Mesendoderm (in vitro differentiated cells): ENCODE data around the gene ATG9B.

ENCODE experiments used
- DNase-seq: peaks from one replicate; pipeline ENCODE4 v3.0.0; 2013
- H2AK5ac ChIP-seq: 2 replicates; pipeline ENCODE4 v1.6.1; 2013; ENCODE audit warnings: low read length, inconsistent platforms
- H2BK120ac ChIP-seq: 2 replicates; pipeline ENCODE4 v1.6.1; 2013; ENCODE audit warnings: low read depth, mild to moderate bottlenecking, low read length, moderate library complexity, mixed read lengths
- H2BK15ac ChIP-seq: replicated peaks from 2 replicates; pipeline ENCODE4 v1.6.1; 2013; ENCODE audit warnings: low read depth, mild to moderate bottlenecking, moderate library complexity
- H2BK5ac ChIP-seq: 2 replicates; pipeline ENCODE4 v1.6.1; 2013; ENCODE audit warnings: low read length, inconsistent platforms
- H3K18ac ChIP-seq: 2 replicates; pipeline ENCODE4 v1.6.1; 2013; ENCODE audit warnings: mild to moderate bottlenecking, low read length, mixed read lengths
- H3K23ac ChIP-seq: one replicate; pipeline ENCODE4 v1.6.1; 2013; ENCODE audit warnings: low read length
- H3K27ac ChIP-seq: 2 replicates; pipeline ENCODE4 v1.5.1; 2013; ENCODE audit warnings: low read depth, mild to moderate bottlenecking, inconsistent platforms, low read length, moderate library complexity
- H3K27me3 ChIP-seq: 2 replicates; pipeline ENCODE4 v1.6.1; 2013; ENCODE audit warnings: low read length, control low read depth, mild to moderate bottlenecking, inconsistent platforms; ENCODE audit not compliant: insufficient read depth, poor library complexity
- H3K36me3 ChIP-seq: 2 replicates; pipeline ENCODE4 v1.6.1; 2013; ENCODE audit warnings: low read length, inconsistent platforms; ENCODE audit not compliant: control insufficient read depth, insufficient read depth
- H3K4ac ChIP-seq: one replicate; pipeline ENCODE4 v1.6.1; 2013; ENCODE audit warnings: low read depth, mild to moderate bottlenecking, low read length, moderate library complexity
- H3K4me1 ChIP-seq: 2 replicates; pipeline ENCODE4 v1.6.1; 2013; ENCODE audit warnings: low read depth, low read length, inconsistent platforms; ENCODE audit not compliant: control insufficient read depth
- H3K4me2 ChIP-seq: 2 replicates; pipeline ENCODE4 v1.6.1; 2013; ENCODE audit warnings: low read length
- H3K4me3 ChIP-seq: 2 replicates; pipeline ENCODE4 v1.5.1; 2013; ENCODE audit warnings: mild to moderate bottlenecking, low read length
- H3K56ac ChIP-seq: one replicate; pipeline ENCODE4 v1.6.1; 2013; ENCODE audit warnings: low read length
- H3K79me1 ChIP-seq: 2 replicates; pipeline ENCODE4 v1.6.1; 2013; ENCODE audit warnings: low read length, inconsistent platforms
- H3K79me2 ChIP-seq: 2 replicates; pipeline ENCODE4 v1.6.1; 2013; ENCODE audit warnings: mild to moderate bottlenecking, low read length; ENCODE audit not compliant: control insufficient read depth, insufficient read depth
- H3K9ac ChIP-seq: 2 replicates; pipeline ENCODE4 v1.6.1; 2013; ENCODE audit warnings: low read length, inconsistent platforms
- H4K5ac ChIP-seq: one replicate; pipeline ENCODE4 v1.6.1; 2013; ENCODE audit warnings: low read length
- H4K8ac ChIP-seq: one replicate; pipeline ENCODE4 v1.6.1; 2013; ENCODE audit warnings: low read depth, mild to moderate bottlenecking, control low read depth, low read length, moderate library complexity
- WGBS: extraction: QIAGEN DNeasy Blood & Tissue Kit; methylation state at CpG from one replicate; pipeline ENCODE4 v1.1.7; 2013; ENCODE audit warnings: low lambda C conversion rate, missing lambda C conversion rate; ENCODE audit not compliant: insufficient coverage; ENCODE audit errors: extremely low coverage; 5-methylcytosine and 5-hydroxymethylcytosine counted together

The ATG9B gene

GRCh38 chr7:151068069-151068773 is 43.9 kb upstream of the ATG9B start:
- no peak overlapping the region for H2BK5ac ChIP-seq
- H3K4ac ChIP-seq = no peak overlapping the region
- no peak overlapping the region for H3K4me3 ChIP-seq
- H3K27me3 ChIP-seq = no peaks in the 10 kb centered on the region
- H2BK120ac ChIP-seq = no peak overlapping the region
- H2BK15ac ChIP-seq = no peak overlapping the region
- H3K18ac ChIP-seq = no peak overlapping the region
- H3K36me3 ChIP-seq = peaks cover 5% of the 10 kb centered on the region
- H3K4me1 ChIP-seq = peaks cover 2% of the 10 kb centered on the region
- no peak overlapping the region for H3K56ac ChIP-seq
- no peak overlapping the region for H3K23ac ChIP-seq
- no peaks in the 10 kb centered on the region for H3K79me2 ChIP-seq
- H3K27ac ChIP-seq = peak overlapping the region; percentile 56
- no peak overlapping the region for H2AK5ac ChIP-seq
- no peaks in the 10 kb centered on the region for H3K79me1 ChIP-seq
- no peak overlapping the region for H3K9ac ChIP-seq
- H4K8ac ChIP-seq = no peak overlapping the region
- H3K4me2 ChIP-seq = no peak overlapping the region
- WGBS = no CpG with 5 or more reads among the region's 12 CpGs
- DNase-seq = peak; percentile 92
- no peak overlapping the region for H4K5ac ChIP-seq

GRCh38 chr7:151066273-151066974 is 42.1 kb upstream of the ATG9B start:
- H2AK5ac ChIP-seq = no peak overlapping the region
- no peak overlapping the region for H3K4me3 ChIP-seq
- H2BK15ac ChIP-seq = no peak overlapping the region
- H4K8ac ChIP-seq = no peak overlapping the region
- H3K4me1 ChIP-seq = peaks cover 6% of the 10 kb centered on the region
- H3K36me3 ChIP-seq = peaks cover 5% of the 10 kb centered on the region
- no peak overlapping the region for H3K9ac ChIP-seq
- no peak overlapping the region for H2BK5ac ChIP-seq
- no peak overlapping the region for H3K23ac ChIP-seq
- H3K79me2 ChIP-seq = no peaks in the 10 kb centered on the region
- no peak overlapping the region for H3K27ac ChIP-seq
- H3K4me2 ChIP-seq = no peak overlapping the region
- WGBS = no CpG with 5 or more reads among the region's 39 CpGs
- H4K5ac ChIP-seq = no peak overlapping the region
- H3K18ac ChIP-seq = no peak overlapping the region
- DNase-seq = no peak
- H3K27me3 ChIP-seq = no peaks in the 10 kb centered on the region
- H3K56ac ChIP-seq = no peak overlapping the region
- no peaks in the 10 kb centered on the region for H3K79me1 ChIP-seq
- H2BK120ac ChIP-seq = no peak overlapping the region
- no peak overlapping the region for H3K4ac ChIP-seq

GRCh38 chr7:151065516-151065915 is 41.2 kb upstream of the ATG9B start:
- Histone ChIP-seq H2AK5ac (no peak overlapping the region), H3K4me2 (no peak overlapping the region), H3K4ac (no peak overlapping the region), H3K56ac (no peak overlapping the region), H3K9ac (no peak overlapping the region), H3K18ac (no peak overlapping the region), H3K79me1 (peaks cover 2% of the 10 kb centered on the region), H3K36me3 (peaks cover 3% of the 10 kb centered on the region), H3K4me3 (no peak overlapping the region), H3K27ac (no peak overlapping the region), H2BK120ac (no peak overlapping the region), H2BK5ac (no peak overlapping the region), H4K8ac (no peak overlapping the region), H3K4me1 (peaks cover 11% of the 10 kb centered on the region), H4K5ac (no peak overlapping the region), H3K79me2 (no peaks in the 10 kb centered on the region), H2BK15ac (no peak overlapping the region), H3K27me3 (no peaks in the 10 kb centered on the region), H3K23ac (no peak overlapping the region)
- DNase-seq = no peak
- no CpG with 5 or more reads among the region's 14 CpGs for whole genome bisulfite sequencing

GRCh38 chr7:151064993-151065392 is 40.7 kb upstream of the ATG9B start:
- DNase-seq = no peak
- H3K27ac ChIP-seq = no peak overlapping the region
- no peak overlapping the region for H2BK120ac ChIP-seq
- H3K4me1 ChIP-seq = peaks cover 11% of the 10 kb centered on the region
- H4K5ac ChIP-seq = no peak overlapping the region
- H4K8ac ChIP-seq = no peak overlapping the region
- H2BK15ac ChIP-seq = no peak overlapping the region
- no peaks in the 10 kb centered on the region for H3K27me3 ChIP-seq
- no peak overlapping the region for H3K23ac ChIP-seq
- no peak overlapping the region for H3K4me2 ChIP-seq
- peaks cover 2% of the 10 kb centered on the region for H3K36me3 ChIP-seq
- WGBS = no CpG with 5 or more reads among the region's 6 CpGs
- no peak overlapping the region for H3K4ac ChIP-seq
- H3K79me1 ChIP-seq = peaks cover 6% of the 10 kb centered on the region
- no peak overlapping the region for H3K18ac ChIP-seq
- no peak overlapping the region for H2AK5ac ChIP-seq
- no peak overlapping the region for H2BK5ac ChIP-seq
- no peaks in the 10 kb centered on the region for H3K79me2 ChIP-seq
- H3K4me3 ChIP-seq = no peak overlapping the region
- no peak overlapping the region for H3K56ac ChIP-seq
- H3K9ac ChIP-seq = no peak overlapping the region

- Histone ChIP-seq H2AK5ac (no peak overlapping the region), H3K18ac (no peak overlapping the region), H3K23ac (no peak overlapping the region), H3K4me2 (no peak overlapping the region), H3K4me1 (peaks cover 11% of the 10 kb centered on the region), H2BK120ac (no peak overlapping the region), H3K9ac (no peak overlapping the region), H3K27me3 (no peaks in the 10 kb centered on the region), H3K56ac (no peak overlapping the region), H3K79me2 (no peaks in the 10 kb centered on the region), H3K27ac (no peak overlapping the region), H4K5ac (no peak overlapping the region), H3K4me3 (no peak overlapping the region), H4K8ac (no peak overlapping the region), H3K36me3 (peaks cover 2% of the 10 kb centered on the region), H2BK5ac (no peak overlapping the region), H3K4ac (no peak overlapping the region), H2BK15ac (no peak overlapping the region), H3K79me1 (peaks cover 6% of the 10 kb centered on the region)
- WGBS = no CpG with 5 or more reads among the region's 18 CpGs
- no peak for DNase-seq
These were observed 40.2 kb upstream of the ATG9B start for GRCh38 chr7:151064454-151064853.
